Prostate gland (tissue), 2 donors: ENCODE measurements around the gene NLRX1. TPM values are rescaled to one million over a fixed set of nuclear protein-coding genes. Genes with fewer than 3 reads are reported as not detected.
A peak's percentile ranks its signal among the peaks of the same experiment; 100 is the strongest.

ENCODE experiments used
- DNase-seq: peaks from one replicate; pipeline ENCODE4 v3.0.0-alpha.2; 2019; ENCODE audit warnings: low spot score
- H3K27ac ChIP-seq, 2 donors: fragments of 200-600 bp; sonication (generic); 2 replicates each; pipeline ENCODE4 v1.5.1; 2017 to 2019
- H3K27me3 ChIP-seq: fragments of 200-600 bp; sonication (generic); replicated peaks from 2 replicates; pipeline ENCODE4 v1.5.1; 2019; ENCODE audit not compliant: insufficient read depth
- H3K36me3 ChIP-seq, 2 donors: fragments of 200-600 bp; sonication (generic); 1 replicate in 1 of 2; 2 replicates in 1 of 2; pipeline versions ENCODE4 v1.5.1 to v1.8.1; 2017 to 2019
- H3K4me1 ChIP-seq: fragments of 200-600 bp; sonication (generic); replicated peaks from 2 replicates; pipeline ENCODE4 v1.5.1; 2019
- H3K4me3 ChIP-seq, 2 donors: fragments of 200-600 bp; sonication (generic); 2 replicates each; pipeline ENCODE4 v1.5.1; 2017 to 2019
- H3K9me3 ChIP-seq: fragments of 200-600 bp; sonication (generic); 2 replicates; pipeline ENCODE4 v1.5.1; 2017
- CTCF ChIP-seq, 4 experiments: fragments of 200-600 bp in 2 of 4; fragments of 450-650 bp in 2 of 4; sonication (generic) in 2 of 4; IDR thresholded peaks; 1 replicate in 3 of 4; 2 replicates in 1 of 4; pipeline ENCODE4 v1.5.1; 2016 to 2019; ENCODE audit warnings: antibody characterized with exemption in 4 of 4, mild to moderate bottlenecking in 2 of 4, moderate library complexity in 2 of 4
- POLR2A ChIP-seq: fragments of 450-650 bp; IDR thresholded peaks from one replicate; pipeline ENCODE4 v1.6.1; 2016; ENCODE audit warnings: antibody characterized with exemption, mild to moderate bottlenecking
- POLR2AphosphoS5 ChIP-seq: sonication (generic); formaldehyde crosslinking; IDR thresholded peaks from one replicate; pipeline ENCODE4 v1.6.1; 2017; ENCODE audit warnings: antibody characterized with exemption
- WGBS: methylation state at CpG from one replicate; pipeline ENCODE4 v1.1.5; 2018; 5-methylcytosine and 5-hydroxymethylcytosine counted together
- intact Hi-C: fragments of 100-400 bp; cut with DNase I; formaldehyde crosslinking; loops from one replicate; pipeline ENCODE4 v1.14.2; 2022
- total RNA-seq, 2 donors: library from RNA; depleted of rRNA; stranded (reverse); fragments of >200 nt; gene quantifications; one replicate each; pipeline ENCODE4 v1.1.0, GENCODE V29; 2016

The NLRX1 gene
- total RNA-seq, 2 donors from 2014 or later = 18.8 to 26.1 TPM

- DNase-seq = no peak
- no peaks in the 10 kb centered on the region for H3K36me3 ChIP-seq
- H3K4me1 ChIP-seq = no peaks in the 10 kb centered on the region
- no peaks in the 10 kb centered on the region for H3K27me3 ChIP-seq
- no peak for TF ChIP-seq POLR2AphosphoS5
- TF ChIP-seq POLR2A = no peak
- TF ChIP-seq CTCF (IDR thresholded peaks at IDR 0.05) = no peak
- no peaks in the 10 kb centered on the region for H3K9me3 ChIP-seq
- intact Hi-C loops = no loop called here
- no peak overlapping the region for H3K4me3 ChIP-seq
- H3K27ac ChIP-seq = no peak overlapping the region
- 77% methylated on average over 5 of the region's 5 CpGs for WGBS
Measured at GRCh38 chr11:119193001-119193400, 24.5 kb downstream of the NLRX1 start.

- no peaks in the 10 kb centered on the region for H3K27me3 ChIP-seq
- intact Hi-C loops = no loop called here
- no peak for DNase-seq
- no peak overlapping the region for H3K27ac ChIP-seq
- H3K36me3 ChIP-seq = no peaks in the 10 kb centered on the region
- WGBS = 88% methylated on average over 10 of the region's 10 CpGs
- no peaks in the 10 kb centered on the region for H3K9me3 ChIP-seq
- H3K4me1 ChIP-seq = no peaks in the 10 kb centered on the region
- no peak overlapping the region for H3K4me3 ChIP-seq
- TF ChIP-seq CTCF (IDR thresholded peaks at IDR 0.05) (no peak), POLR2AphosphoS5 (no peak), POLR2A (no peak)
Measured at GRCh38 chr11:119193626-119194025, 25.1 kb downstream of the NLRX1 start.

GRCh38 chr11:119194811-119195440 is 26.4 kb downstream of the NLRX1 start:
- H3K4me1 ChIP-seq = no peaks in the 10 kb centered on the region
- H3K27ac ChIP-seq = no peak overlapping the region
- no peak for DNase-seq
- TF ChIP-seq POLR2A = no peak
- no peak for TF ChIP-seq CTCF (IDR thresholded peaks at IDR 0.05)
- TF ChIP-seq POLR2AphosphoS5 = no peak
- no peaks in the 10 kb centered on the region for H3K9me3 ChIP-seq
- no peak overlapping the region for H3K4me3 ChIP-seq
- intact Hi-C loops = loop anchor here (5.0 kb wide), 1 partner anchor 103 kb away; no protein-coding TSS in a partner anchor
- WGBS = 79% methylated on average over 7 of the region's 7 CpGs
- H3K27me3 ChIP-seq = no peaks in the 10 kb centered on the region
- no peaks in the 10 kb centered on the region for H3K36me3 ChIP-seq

GRCh38 chr11:119195680-119196079 is 27.2 kb downstream of the NLRX1 start:
- H3K36me3 ChIP-seq = no peaks in the 10 kb centered on the region
- H3K27me3 ChIP-seq = no peaks in the 10 kb centered on the region
- no peak for DNase-seq
- no peak overlapping the region for H3K27ac ChIP-seq
- intact Hi-C loops = loop anchor here (5.0 kb wide), 1 partner anchor 103 kb away; no protein-coding TSS in a partner anchor
- TF ChIP-seq POLR2AphosphoS5 (no peak), POLR2A (no peak), CTCF (IDR thresholded peaks at IDR 0.05) (no peak)
- 32% methylated on average over 6 of the region's 6 CpGs for WGBS
- H3K4me1 ChIP-seq = no peaks in the 10 kb centered on the region
- H3K9me3 ChIP-seq = no peaks in the 10 kb centered on the region
- no peak overlapping the region for H3K4me3 ChIP-seq

- 38% methylated on average over 5 of the region's 5 CpGs for WGBS
- Histone ChIP-seq H3K9me3 (no peaks in the 10 kb centered on the region), H3K36me3 (no peaks in the 10 kb centered on the region), H3K4me3 (no peak overlapping the region), H3K4me1 (no peaks in the 10 kb centered on the region), H3K27ac (no peak overlapping the region), H3K27me3 (no peaks in the 10 kb centered on the region)
- DNase-seq = peak; percentile 73
- intact Hi-C loops = loop anchor here (5.0 kb wide), 1 partner anchor 105 kb away; no protein-coding TSS in a partner anchor
- peak; percentile 61 for TF ChIP-seq POLR2AphosphoS5
- TF ChIP-seq POLR2A = no peak
- peak; percentile 51 to 80 (median 72) for TF ChIP-seq CTCF (IDR thresholded peaks at IDR 0.05)
Measured at GRCh38 chr11:119196833-119197483, 28.4 kb downstream of the NLRX1 start.
